Keratinocyte (primary cell): ENCODE results near the gene ABR. TPM values are rescaled to one million over a fixed set of nuclear protein-coding genes. Genes with fewer than 3 reads are reported as not detected.
A peak's percentile ranks its signal among the peaks of the same experiment; 100 is the strongest.
"Not testable (repeated sequence)": the region's sequence is repeated elsewhere in the genome, so short reads cannot be mapped to it uniquely, and the experiment has no call there.

Source experiments
- DNase-seq: peaks from one replicate; pipeline ENCODE4 v3.0.0-alpha.2; 2011; ENCODE audit warnings: low read depth, missing footprints, low spot score
- FAIRE-seq: peaks from 2 replicates; lab custom pipeline; 2011; peaks lifted over from hg19 to GRCh38; lab: Jason Lieb, UNC
- H2AFZ ChIP-seq: 2 replicates; pipeline ENCODE4 v1.6.0; 2012; ENCODE audit warnings: low read length, control low read depth, inconsistent platforms; ENCODE audit not compliant: control insufficient read depth
- H3K27ac ChIP-seq: 2 replicates; pipeline ENCODE4 v1.5.1; 2011; ENCODE audit warnings: low read length; ENCODE audit not compliant: control insufficient read depth, insufficient read depth
- H3K27me3 ChIP-seq: 3 replicates; pipeline ENCODE4 v1.6.0; 2011; ENCODE audit warnings: low read length; ENCODE audit not compliant: control insufficient read depth, insufficient read depth; ENCODE audit errors: extremely low read depth
- H3K36me3 ChIP-seq, 2 experiments: 2 replicates in 1 of 2; 3 replicates in 1 of 2; pipeline ENCODE4 v1.5.1; 2011; ENCODE audit warnings: low read length in 2 of 2, mild to moderate bottlenecking in 1 of 2; ENCODE audit not compliant: control insufficient read depth in 2 of 2, insufficient read depth in 2 of 2; ENCODE audit errors: extremely low read depth in 1 of 2
- H3K4me1 ChIP-seq: 3 replicates; pipeline ENCODE4 v1.5.1; 2011; ENCODE audit warnings: low read length; ENCODE audit not compliant: control insufficient read depth, insufficient read depth; ENCODE audit errors: extremely low read depth
- H3K4me2 ChIP-seq: 3 replicates; pipeline ENCODE4 v1.6.0; 2011; ENCODE audit warnings: low read depth, low read length; ENCODE audit not compliant: control insufficient read depth, insufficient read depth; ENCODE audit errors: extremely low read depth
- H3K4me3 ChIP-seq, 3 experiments: fragments of 200-600 bp in 1 of 3; sonication (generic) in 1 of 3; 2 replicates in 2 of 3; 3 replicates in 1 of 3; pipeline ENCODE4 v1.5.1; 2011 to 2016; ENCODE audit warnings: low read length in 3 of 3, mild to moderate bottlenecking in 3 of 3, control low read depth in 2 of 3, inconsistent platforms in 1 of 3, low read depth in 1 of 3, mixed read lengths in 1 of 3, mixed run types in 1 of 3, moderate library complexity in 1 of 3; ENCODE audit not compliant: control insufficient read depth in 2 of 3, insufficient read depth in 2 of 3; ENCODE audit errors: extremely low read depth in 1 of 3
- H3K79me2 ChIP-seq: 2 replicates; pipeline ENCODE4 v1.6.0; 2012; ENCODE audit warnings: low read length; ENCODE audit not compliant: control insufficient read depth, insufficient read depth
- H3K9ac ChIP-seq: 3 replicates; pipeline ENCODE4 v1.6.0; 2011; ENCODE audit warnings: low read length; ENCODE audit not compliant: control insufficient read depth, insufficient read depth; ENCODE audit errors: extremely low read depth
- H3K9me1 ChIP-seq: 3 replicates; pipeline ENCODE4 v1.6.0; 2011; ENCODE audit warnings: low read length; ENCODE audit not compliant: control insufficient read depth, insufficient read depth; ENCODE audit errors: extremely low read depth
- H3K9me3 ChIP-seq: 2 replicates; pipeline ENCODE4 v1.5.1; 2012; ENCODE audit warnings: low read depth, low read length; ENCODE audit not compliant: control insufficient read depth
- H4K20me1 ChIP-seq: 3 replicates; pipeline ENCODE4 v1.6.0; 2011; ENCODE audit warnings: low read length; ENCODE audit not compliant: control insufficient read depth, insufficient read depth; ENCODE audit errors: extremely low read depth
- CTCF ChIP-seq, 3 experiments: IDR thresholded peaks in 1 of 3; conservative IDR thresholded peaks in 1 of 3; optimal IDR thresholded peaks in 1 of 3; 2 replicates in 2 of 3; 3 replicates in 1 of 3; pipeline versions ENCODE3 to v1.5.1; 2011; ENCODE audit warnings: low read length in 3 of 3, mild to moderate bottlenecking in 3 of 3, moderate library complexity in 2 of 3, control low read depth in 1 of 3, inconsistent platforms in 1 of 3; ENCODE audit not compliant: insufficient read depth in 2 of 3; ENCODE audit errors: extremely low read depth in 1 of 3
- EZH2 ChIP-seq: IDR thresholded peaks from one replicate; pipeline ENCODE4 v1.6.1; 2012; ENCODE audit warnings: inconsistent platforms, mild to moderate bottlenecking, low read length, moderate library complexity
- dilution Hi-C: fragments of 300-500 bp; cut with MboI; formaldehyde crosslinking; loops from one replicate; pipeline ENCODE4 v1.7.0; 2020; ENCODE audit warnings: low sequenced_read_pairs; ENCODE audit not compliant: extremely low pct_ligation_motif_present
- polyA plus RNA-seq, 5 experiments: library from polyadenylated mRNA; depleted of rRNA in 3 of 5; stranded (reverse) in 3 of 5; stranded (forward) in 1 of 5; unstranded in 1 of 5; fragments of >200 nt; gene quantifications; 1 replicate in 1 of 5; 2 replicates in 3 of 5; 3 replicates in 1 of 5; pipeline versions ENCODE4 v1.2.1 to v1.2.3, GENCODE V29; 2011 to 2012; ENCODE audit warnings: missing spikeins in 2 of 5, low read depth in 1 of 5, low replicate concordance in 1 of 5

The ABR gene
- polyA plus RNA-seq, 1 donor (not counting 4 experiments of a cell fraction or from before 2014, with no cell fraction given) = 17.3 TPM

- Histone ChIP-seq H3K4me2 (peak overlapping the region; percentile 79), H3K9me3 (no peaks in the 10 kb centered on the region), H3K79me2 (peaks cover 26% of the 10 kb centered on the region), H3K9ac (peak overlapping the region; percentile 99), H3K9me1 (no peaks in the 10 kb centered on the region), H3K27ac (no peak overlapping the region), H3K4me1 (peaks cover 30% of the 10 kb centered on the region), H3K27me3 (no peaks in the 10 kb centered on the region), H4K20me1 (peaks cover 7% of the 10 kb centered on the region), H3K4me3 (peak overlapping the region; percentile 87 to 98 (median 96)), H3K36me3 (peaks cover 17 to 33% of the 10 kb centered on the region in 2 experiments), H2AFZ (no peak overlapping the region)
- dilution Hi-C loops = loop anchor here (25.0 kb wide), 1 partner anchor 211 kb away; the partner anchor contains the start of genes GLOD4 and MRM3
- no peak for FAIRE-seq
- no peak for DNase-seq
- no peak for TF ChIP-seq CTCF (optimal IDR thresholded peaks at IDR 0.05 in 1 of 3, IDR thresholded peaks at IDR 0.05 in 1 of 3, conservative IDR thresholded peaks at IDR 0.05 in 1 of 3; ENCODE audit: extremely low read depth in 1 of 3, insufficient read depth in 2 of 3, low read length in 3 of 3)
- TF ChIP-seq EZH2 = no peak
Measured at GRCh38 chr17:998111-998510, 181.7 kb downstream of the ABR start.

GRCh38 chr17:996554-997344 is 183.0 kb downstream of the ABR start, which contains the start of gene TIMM22:
Gene TIMM22, plus strand, starts transcription at chr17:997129. Its CDS starts 14 bp downstream, at chr17:997143.
- peak within 1 kb of the TSS; percentile 87 to 98 (median 96) for H3K4me3 ChIP-seq
- peaks cover 17 to 21% of the 10 kb centered on the region in 2 experiments for H3K36me3 ChIP-seq
- peak within 1 kb of the TSS; percentile 79 for H3K4me2 ChIP-seq
- peaks cover 26% of the 10 kb centered on the region for H3K79me2 ChIP-seq
- FAIRE-seq (peak; percentile 43), DNase-seq (peak; percentile 68)
- H3K9ac ChIP-seq = peak within 1 kb of the TSS; percentile 99
- H3K27me3 ChIP-seq = no peaks in the 10 kb centered on the region
- H4K20me1 ChIP-seq = peaks cover 4% of the 10 kb centered on the region
- H3K4me1 ChIP-seq = peaks cover 23% of the 10 kb centered on the region
- dilution Hi-C loops = loop anchor here (25.0 kb wide), 1 partner anchor 209 kb away; the partner anchor contains the start of genes GLOD4 and MRM3
- H2AFZ ChIP-seq = peak within 1 kb of the TSS; percentile 100
- TF ChIP-seq CTCF (optimal IDR thresholded peaks at IDR 0.05 in 1 of 3, IDR thresholded peaks at IDR 0.05 in 1 of 3, conservative IDR thresholded peaks at IDR 0.05 in 1 of 3; ENCODE audit: extremely low read depth in 1 of 3, insufficient read depth in 2 of 3, low read length in 3 of 3) (peak; percentile 94 to 96 (median 94)), EZH2 (no peak)
- peak within 1 kb of the TSS; percentile 99 for H3K27ac ChIP-seq
- H3K9me1 ChIP-seq = no peaks in the 10 kb centered on the region
- no peaks in the 10 kb centered on the region for H3K9me3 ChIP-seq

GRCh38 chr17:995324-995723 is 184.5 kb downstream of the ABR start:
- not testable (repeated sequence) for DNase-seq, H3K9me3 ChIP-seq, H3K27me3 ChIP-seq, FAIRE-seq, H4K20me1 ChIP-seq, H3K9ac ChIP-seq, H3K9me1 ChIP-seq, H3K4me3 ChIP-seq, H3K36me3 ChIP-seq, H3K4me2 ChIP-seq, H2AFZ ChIP-seq, H3K27ac ChIP-seq
- Histone ChIP-seq H3K4me1 (peaks cover 11% of the 10 kb centered on the region), H3K79me2 (peaks cover 24% of the 10 kb centered on the region)
- dilution Hi-C loops = loop anchor here (25.0 kb wide), 1 partner anchor 208 kb away; the partner anchor contains the start of genes GLOD4 and MRM3
